DMS79 (cell line): ENCODE data around the gene IFT43.

Experiments used
- DNase-seq: peaks from one replicate; lab custom pipeline; 2025; lab: John Stamatoyannopoulos, UW

Gene IFT43

DNA sequence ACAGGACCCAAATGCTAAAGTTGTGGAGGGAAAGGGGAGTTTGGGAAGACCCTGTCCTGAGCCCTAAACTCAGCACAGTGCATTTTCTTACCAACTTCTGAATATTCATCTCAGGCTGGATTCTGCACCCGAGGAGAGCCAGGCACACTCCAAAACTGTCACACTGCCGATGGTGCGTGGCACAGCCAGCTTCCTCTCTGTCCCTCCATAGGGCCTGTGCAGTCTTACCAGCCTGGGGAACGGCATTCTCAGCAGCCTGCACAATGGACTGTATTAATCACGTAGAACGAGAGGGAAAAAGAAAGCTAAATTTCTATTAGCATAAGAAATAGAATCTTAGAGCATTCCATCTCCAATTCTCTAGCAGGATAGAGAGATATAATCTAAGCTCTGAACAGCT, 94.9 kb downstream of the IFT43 start:
- DNase-seq, result no peak

DNA sequence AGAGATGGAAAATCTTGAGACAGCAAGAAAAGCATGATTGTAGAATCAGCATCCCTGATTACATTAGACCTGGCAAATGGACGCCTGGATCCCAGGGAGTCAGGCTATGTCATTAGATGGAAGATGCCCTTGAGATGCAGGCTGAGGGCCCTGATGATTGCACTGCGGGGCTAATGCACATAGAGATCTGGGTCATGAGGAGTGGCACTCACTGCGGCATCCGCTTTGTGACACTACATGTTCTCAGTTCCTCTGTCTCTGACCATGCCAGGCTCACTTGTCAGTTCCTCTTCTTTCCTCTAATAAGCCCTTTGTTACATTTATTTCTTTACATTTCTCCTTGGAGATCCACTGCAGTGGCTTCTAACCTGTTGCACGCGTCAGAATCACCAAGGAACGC, 96.1 kb downstream of the IFT43 start:
- no peak for DNase-seq

DNA sequence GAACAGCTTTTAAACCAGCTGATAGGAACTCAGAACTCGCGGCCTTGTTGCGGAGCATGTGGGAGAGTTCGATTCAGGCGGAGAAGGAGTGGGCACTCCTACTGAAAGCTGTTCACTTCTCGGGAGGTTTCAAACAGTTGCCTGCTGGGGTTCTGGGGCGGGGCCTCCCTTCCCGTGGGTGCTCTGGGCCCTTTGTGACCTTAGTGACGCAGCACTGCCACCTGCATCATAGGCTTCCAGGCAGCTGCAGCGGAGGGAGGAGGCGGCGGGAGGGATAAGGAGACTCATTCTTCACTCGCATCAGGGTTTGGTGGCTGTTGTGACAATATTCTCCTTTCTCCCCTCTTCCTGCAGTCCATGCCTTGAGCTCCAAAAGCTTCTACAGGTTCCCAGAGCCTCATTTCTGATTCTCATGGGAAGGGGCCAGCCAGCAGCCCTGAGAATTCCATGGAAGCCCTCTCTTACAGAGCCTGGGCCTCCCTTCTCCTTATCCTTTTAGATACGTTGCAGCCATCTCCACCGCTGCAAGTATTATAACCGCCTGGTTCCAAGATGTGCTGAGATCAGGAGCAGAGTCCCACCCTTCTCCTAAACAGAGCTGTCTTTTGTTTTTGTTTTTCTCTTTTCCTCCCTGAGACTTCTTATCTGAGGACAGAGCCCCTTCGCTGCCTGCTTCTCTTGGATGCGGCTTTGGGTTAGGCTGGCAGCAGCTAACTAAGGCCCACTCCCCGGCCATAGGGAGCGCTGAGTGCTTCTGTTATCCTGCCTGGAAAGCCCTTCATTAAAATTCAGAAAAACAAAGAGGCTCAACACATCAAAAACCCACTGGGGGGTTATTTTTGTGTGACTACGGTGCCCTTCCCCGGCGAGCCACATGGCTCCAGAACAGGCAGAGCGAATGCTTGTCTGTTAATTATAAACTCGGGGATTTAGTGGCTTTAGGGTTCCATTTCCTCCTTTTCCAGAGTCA, 98.5 kb downstream of the IFT43 start:
- DNase-seq, result no peak

DNA sequence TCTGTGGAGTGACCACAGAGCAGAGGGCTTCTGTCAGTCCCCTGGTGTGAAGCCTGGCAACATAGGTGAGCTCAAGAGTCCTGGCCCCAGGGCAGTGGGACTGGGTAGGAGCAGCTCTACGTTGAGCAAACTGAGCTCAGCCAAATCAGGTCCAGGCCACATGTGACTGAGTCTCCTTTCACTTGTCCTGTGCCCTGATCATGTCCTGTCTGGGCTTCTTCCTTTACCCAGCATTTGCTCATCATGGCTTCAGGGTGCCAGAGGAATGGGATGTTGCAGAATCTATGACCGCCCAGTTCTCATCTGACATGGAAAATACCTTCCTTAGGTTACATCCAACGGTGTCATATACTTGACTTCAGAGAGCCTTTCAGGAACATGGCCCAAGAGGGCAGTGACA, 99.8 kb downstream of the IFT43 start:
- DNase-seq, result no peak

DNA sequence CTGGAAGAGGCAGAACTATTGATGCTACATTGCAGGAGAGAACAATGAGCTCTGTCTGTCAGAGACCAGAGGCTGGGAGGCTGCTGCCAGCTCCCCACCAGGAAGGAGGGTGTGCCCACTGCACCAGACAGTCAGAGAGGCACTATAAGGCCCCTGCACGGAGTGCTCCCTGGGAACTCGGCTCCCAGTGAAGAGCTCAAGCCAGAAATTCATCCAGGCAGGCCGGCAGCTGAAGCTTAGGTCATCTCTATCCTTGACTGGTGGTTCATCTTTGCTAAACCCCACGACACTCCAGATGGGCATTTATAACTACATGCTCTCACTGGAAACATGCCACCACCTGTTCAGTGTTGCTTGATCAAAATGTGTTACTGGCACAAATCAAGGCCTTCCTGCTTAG, 101.1 kb downstream of the IFT43 start:
- DNase-seq, result no peak

DNA sequence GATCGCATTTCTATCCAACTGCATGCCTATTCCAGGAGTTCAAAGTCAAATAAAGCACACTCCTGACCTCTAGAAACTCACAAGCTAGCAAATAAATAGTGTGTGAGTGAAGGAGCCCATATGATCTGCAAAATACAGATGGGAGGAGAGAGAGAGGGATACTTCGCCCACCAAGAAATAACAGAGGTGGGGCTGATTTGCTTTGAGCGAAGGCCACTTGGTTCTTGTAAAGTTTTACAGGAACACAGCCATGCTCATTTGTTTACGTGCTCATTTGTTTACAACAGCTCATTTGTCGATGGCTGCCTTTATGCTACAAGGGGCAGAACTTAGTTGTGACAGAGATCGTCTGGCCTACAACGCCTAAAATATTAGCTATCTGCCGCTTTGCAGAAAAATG, 102.8 kb downstream of the IFT43 start:
- no peak for DNase-seq

DNA sequence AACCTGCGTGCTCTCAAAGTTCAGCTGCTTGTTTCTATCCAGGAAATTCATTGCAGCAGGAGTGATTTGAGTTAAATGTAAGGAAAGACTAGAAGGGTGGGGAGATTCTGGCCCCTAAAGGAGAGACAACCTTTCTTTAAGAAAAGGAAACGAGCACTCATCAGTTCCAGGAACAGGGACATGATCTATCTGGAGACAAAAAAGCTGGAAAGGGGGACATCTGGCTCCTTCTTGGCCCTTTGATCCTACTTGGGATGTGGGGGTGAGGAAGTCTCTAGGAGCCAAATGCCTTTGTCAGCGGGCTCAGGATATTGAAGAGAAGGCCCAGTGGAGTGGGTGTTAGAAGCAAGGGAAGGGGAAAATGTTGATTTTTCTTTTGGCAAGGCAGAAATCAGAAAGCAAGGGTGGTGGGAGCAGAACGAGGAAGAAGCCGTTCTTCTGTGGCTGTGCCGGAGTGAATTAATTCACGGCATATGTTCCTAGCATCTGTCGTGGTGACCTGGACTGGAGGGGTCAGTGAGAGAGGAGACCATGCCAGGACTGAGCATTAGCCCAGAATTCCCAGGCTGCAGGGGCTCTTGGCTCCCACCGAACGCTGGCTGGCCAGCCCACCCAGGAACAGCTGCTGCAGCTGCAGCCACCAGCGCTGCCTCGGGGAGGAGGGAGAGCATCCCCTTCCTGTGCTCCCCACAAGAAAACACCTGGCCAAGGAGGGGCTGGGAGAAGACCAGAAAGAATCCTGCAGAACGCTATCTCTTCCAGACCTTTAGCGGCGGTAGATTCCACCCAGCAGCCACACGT, 103.4 kb downstream of the IFT43 start:
- DNase-seq, result no peak

DNA sequence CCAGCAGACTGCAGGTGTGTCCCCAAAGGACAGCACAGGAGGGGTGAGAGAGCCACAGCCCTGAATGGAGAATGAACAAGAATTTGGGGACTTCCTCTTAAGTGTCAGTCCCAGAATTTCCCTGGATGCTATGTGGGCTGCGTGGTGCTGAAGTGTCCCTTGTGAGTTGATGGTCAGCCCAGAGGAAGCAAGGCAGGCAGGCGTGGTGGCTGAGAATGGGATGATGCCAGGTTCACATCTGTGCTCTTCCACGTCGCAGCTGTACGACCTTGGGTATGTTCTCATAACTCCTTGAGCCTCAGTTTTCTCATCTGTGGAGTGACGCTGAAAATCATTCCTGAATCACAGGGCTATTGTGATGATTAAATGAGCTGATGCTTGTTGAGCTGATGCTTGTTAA, 104.0 kb downstream of the IFT43 start:
- no peak for DNase-seq

DNA sequence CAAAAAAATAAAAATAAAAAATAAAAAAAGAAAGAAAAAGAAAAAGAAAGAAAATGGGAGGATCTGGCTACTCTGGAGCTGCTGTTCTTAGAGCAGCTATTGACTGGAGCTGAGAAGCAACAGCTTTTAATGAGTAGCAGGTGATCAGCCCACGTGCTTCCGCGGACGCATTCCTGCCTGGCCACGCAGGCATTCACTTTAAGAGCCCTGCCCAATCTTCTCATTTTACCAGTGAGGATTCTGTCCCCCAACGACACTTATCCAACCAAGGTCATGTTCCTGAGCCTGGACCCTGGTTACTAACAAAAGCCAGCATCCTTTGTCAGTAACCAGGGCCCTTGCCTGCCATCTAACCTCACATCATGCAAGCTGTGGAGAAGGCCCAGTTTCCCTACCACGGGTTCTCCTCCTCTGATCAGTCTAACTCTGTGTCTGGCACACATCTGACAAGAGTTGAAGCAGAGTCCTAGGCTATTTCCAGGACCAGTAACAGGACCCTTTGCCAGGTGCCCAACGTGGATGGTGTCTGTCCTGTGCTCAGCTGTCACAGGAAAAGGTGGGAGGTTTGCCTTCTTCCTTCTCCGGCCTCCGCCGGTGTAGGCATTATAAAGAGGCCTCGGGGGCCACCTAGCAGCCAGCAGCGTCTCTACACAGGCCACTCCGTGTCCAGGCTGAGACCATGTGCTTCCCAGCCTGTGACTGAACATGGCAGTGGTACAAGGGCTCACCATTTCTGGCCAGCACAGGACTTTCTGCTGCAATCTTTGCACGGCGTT, 105.2 kb downstream of the IFT43 start:
- DNase-seq, result no peak

DNA sequence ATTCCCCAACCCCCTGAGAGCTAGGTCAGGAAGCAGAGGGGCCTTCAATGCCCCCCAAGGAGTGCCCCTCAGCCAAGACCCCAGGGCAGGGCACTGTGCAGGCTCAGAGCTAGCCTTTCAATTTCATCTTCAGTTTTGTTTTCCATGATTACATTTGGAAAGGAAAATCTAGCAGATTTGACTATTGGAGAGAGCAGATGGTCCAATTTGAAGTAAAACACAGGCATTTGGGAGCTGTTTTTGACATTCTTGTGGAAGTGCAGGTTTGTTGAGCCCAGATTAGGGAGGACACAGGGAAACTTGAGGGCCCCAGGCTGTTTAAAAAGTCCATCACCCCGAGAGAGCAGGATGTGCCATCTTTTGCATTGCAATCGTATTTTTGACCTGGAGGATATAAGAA, 107.5 kb downstream of the IFT43 start:
- no peak for DNase-seq

DNA sequence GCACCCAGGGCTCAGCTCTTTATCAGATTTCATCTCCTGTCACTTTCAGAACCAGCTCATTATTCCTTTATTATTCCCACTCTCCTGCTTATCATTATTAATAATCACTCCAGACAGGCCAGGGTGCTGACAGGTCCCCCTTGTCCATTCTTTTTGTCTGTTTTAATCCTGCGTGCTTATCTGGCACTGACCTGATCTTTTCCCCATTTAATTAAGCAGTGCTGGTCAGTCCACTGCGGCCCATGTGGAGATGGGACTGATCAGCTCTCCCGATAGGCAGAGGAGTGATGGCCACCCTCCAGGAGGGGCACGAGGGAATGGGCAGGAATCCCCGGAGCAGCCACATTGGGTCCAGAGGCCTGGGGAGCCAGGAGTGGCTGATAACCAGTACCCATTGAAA, 110.7 kb downstream of the IFT43 start:
- no peak for DNase-seq

DNA sequence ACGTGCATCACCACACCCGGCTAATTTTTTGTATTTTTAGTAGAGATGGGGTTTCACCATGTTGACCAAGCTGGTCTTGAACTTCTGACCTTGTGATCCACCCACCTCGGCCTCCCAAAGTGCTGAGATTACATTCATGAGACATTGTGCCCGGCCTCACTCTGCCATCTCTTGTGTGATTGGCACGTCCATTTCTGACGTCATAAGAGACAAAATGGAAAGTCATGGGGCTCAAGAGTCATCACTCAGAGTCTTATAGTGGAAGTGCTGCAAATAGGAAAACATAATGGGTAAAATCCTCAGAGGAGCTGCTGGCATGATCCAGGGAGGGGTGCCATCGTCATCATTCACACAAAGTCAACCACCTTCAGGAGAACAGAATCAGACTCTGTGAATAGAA, 112.0 kb downstream of the IFT43 start:
- no peak for DNase-seq

DNA sequence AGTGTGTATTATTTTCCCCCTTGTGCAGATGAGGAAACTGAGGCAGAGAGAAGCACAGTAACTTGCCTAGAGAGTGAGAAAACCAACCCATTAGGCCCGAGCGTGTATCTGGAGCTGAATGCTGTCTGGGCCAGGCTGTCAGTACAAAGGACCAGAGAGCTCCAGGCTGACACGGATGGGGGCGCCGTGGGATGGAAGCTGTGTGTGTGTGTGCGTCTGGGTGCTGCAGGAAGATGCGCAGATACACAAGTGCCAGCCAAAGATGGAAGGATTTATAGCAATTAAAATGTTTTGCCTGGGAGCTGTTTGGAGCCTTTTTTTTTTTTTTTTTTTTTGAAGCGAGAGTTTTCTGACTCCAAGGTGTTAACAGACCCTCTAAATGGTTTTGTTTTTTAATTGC, 112.5 kb downstream of the IFT43 start:
- DNase-seq, result no peak

DNA sequence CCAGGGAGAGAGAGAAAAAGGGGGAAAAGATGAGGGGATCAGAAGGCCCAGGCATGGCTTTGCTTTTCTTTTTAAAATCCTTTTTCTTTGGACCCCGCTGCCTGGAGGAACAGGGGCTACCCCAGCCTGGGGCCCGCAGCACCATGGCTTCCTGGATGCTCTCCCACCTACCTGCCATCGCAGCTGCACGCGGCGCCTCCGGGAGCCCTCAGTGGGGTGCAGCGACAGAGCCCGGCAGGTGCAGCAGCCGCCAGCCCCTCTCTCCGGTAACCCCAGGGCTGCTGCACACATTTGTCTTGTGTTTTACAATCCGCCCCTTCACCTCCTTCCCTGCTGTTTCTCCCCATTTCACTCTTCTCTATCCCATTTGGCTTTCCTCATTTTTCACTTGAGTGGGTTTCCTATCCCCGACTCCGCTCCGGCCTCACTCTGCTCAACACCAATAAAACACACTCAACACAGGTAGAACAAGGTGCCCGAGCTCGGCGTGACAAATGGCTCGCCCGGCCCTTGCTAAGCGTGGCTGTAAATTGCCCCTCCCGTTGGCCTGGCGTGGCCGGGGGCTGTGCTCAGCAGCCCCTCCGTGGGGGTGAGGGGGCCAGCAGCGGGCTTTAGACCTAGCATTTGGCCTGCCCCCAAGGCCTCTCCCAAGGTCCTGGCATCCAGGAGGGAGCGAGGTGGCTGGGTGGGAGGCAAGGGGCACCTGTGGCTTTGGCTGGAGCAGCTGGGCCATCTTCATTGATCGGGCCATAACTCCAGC, 113.5 kb downstream of the IFT43 start:
- DNase-seq, result no peak

DNA sequence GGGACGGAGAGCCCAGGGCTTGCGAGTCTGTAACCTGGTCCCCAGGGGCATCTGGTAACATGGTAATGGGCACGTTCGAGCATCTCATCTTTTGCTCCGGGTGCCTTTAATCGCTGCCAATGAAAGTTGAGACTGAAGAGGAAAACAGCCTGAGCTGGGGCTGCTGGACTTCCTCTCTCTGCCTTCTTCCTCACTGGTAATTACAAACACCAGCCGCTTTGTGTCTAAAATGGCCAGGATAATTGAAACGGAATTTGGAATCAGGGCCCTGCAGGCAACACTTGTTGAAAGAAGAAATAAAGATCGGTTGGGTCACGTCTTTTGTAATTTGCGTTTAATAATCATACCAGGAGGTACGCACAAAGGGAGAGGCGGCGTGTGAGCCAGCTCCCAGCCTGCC, 114.7 kb downstream of the IFT43 start:
- no peak for DNase-seq

DNA sequence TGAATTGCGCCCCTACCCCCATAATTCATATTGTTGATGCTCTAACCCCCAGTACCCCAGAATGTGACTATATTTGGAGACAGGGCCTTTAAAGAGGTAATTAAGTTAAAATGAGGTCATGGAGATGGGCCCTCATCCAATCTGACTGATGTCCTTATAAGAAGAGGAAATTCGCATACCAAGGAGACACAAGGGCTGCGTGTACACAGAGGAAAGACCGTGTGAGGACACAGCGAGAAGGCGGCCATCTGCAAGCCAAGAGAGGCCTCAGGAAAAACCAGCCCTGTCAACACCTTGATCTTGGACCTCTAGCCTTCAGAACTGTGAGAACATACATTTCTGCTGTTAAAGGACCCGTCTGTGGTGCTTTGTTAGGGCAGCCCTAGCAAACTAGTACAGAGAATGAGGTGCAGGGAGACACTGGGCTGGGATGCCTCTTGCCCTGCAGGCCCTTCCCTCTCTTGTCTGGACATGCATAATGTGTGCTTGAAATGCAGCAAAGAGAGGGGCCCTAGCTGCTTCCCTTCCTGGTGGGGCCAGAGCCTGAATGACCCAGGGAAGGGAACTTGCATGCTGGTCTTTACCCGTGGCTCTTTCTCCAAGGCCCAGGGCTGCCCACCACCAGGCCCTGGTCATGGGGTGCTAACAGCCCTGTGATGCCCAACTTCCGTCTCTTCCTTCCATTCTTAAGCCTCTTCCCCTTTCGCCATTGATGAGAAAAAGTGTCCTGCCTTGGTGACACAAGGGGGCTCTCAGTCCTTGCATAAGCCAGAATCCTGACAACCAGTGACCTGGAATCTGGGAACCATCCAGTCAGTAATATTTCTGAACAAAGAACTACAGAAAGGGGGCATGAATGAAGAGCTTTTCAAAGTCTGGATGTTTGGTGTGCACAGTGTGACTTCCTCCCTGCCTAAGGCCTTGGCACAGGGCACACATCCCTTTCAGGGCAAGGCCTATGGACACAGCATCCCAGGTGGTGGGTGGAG, 116.1 kb downstream of the IFT43 start:
- peak; percentile 7 for DNase-seq

DNA sequence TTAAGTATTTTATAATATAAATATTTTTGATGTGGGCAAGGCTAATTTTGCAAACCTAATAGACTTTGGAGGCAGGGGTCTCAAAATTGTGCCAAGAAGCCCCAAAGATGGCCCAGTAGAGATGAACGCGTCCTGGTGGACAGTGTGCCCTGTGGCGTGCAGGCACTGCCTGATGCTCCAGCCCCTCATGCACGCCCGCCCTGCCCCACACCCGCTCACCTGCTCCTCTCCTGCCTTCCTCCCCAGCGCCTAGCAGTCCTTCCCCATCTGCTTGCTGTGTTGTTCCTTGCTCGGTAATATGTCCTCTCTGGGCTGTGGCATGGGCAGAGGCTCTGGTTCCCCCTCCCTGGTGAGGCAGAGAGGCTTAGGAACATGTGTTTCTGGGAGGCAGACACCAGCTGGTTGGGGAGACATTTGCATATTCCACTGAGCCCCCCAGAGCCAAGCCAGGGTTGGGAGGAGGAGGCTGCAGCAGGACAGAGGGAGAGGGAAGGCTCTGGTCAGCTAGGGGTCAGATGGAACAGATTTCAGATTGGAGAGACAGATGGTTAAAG, 119.3 kb downstream of the IFT43 start:
- no peak for DNase-seq

DNA sequence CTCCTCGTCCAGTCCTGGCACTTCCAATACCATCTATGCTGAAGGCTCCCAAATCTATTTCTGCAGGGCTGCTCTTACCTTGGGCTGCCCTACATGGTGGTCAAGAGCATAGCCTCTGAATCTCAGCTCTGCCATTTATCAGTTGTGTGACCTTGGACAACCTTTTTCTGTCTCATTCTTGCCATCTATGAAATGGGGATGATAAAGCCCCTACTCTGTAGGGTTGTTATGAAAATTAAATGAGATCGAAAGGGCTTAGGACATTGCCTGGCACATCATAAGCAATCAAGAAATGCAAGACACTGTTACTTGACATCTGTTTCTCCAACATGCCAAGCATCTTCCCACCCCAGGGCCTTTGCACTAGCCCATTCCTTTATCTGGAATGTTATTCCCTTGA, 120.6 kb downstream of the IFT43 start:
- no peak for DNase-seq

DNA sequence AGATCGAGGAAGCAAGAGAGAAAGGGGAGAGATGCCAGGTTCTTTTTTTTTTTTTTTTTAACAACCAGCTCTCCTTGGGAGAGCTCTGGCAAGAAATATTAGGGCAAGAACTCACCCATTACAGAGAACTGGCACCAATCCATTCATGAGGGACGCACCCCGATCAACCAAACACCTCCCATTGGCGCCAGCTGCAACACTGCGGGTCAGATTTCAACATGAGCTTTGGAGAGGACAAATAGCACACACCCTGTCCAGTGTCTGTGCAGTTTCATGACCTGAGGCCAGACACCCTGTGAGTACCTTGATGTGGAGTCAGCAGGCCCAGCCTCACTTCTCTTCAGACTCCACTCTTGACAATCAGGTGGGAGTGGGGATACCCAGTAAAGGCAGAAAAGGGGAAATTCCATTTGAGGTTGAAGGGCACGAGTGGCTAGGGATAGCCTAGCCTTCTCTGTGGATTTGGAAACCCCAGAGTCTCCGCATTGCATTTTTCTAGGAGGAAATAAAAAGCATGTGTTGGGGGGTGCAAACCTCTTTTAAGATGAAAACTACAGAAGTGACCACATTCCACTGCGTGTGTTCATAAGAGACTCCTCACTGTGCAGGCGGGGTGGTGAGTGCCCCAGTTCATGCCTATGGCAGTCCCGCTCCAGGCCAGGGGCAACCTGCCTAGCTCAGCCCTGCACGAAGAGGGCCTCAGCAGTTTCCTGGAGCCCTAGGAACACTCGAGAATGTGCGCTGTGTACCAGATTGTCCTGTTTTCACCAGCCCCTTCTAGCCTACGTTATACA, 123.7 kb downstream of the IFT43 start:
- peak; percentile 54 for DNase-seq
